ENCODE results near the gene TAF1A.

The TAF1A gene

GRCh38 chr1:222529916-222530315 lies 59.8 kb downstream of the TAF1A start:
- no peak for DNase-seq

- DNase-seq, result no peak
These were observed 60.6 kb downstream of the TAF1A start for GRCh38 chr1:222529181-222529580.

- no peak for DNase-seq
These were observed 63.8 kb downstream of the TAF1A start for GRCh38 chr1:222525951-222526350.

GRCh38 chr1:222523852-222524251 lies 65.9 kb downstream of the TAF1A start:
- no peak for DNase-seq

GRCh38 chr1:222522105-222522915 lies 67.4 kb downstream of the TAF1A start:
- DNase-seq, result no peak

GRCh38 chr1:222521299-222522104 lies 68.2 kb downstream of the TAF1A start:
- no peak for DNase-seq

Data from activated CD4-positive, CD25-positive, alpha-beta regulatory T cell (primary cell).